ENCODE results near the gene TMEM88. TPM values are rescaled to one million over a fixed set of nuclear protein-coding genes. Genes with fewer than 3 reads are reported as not detected.

TMEM88 gene
- total RNA-seq, 6 experiments from 2014 or later: 0.40 to 1.3 (median 0.60) TPM

- peaks cover 4% of the 10 kb centered on the region; the same call in 1 of the 2 replicates for H3K36me3 Mint-ChIP-seq (ENCODE audit: low read depth)
- H3K4me1 Mint-ChIP-seq (ENCODE audit: low read depth): peaks cover 5% of the 10 kb centered on the region
- H3K27ac Mint-ChIP-seq: no peak overlapping the region
- no peak for TF ChIP-seq CTCF (IDR thresholded peaks at IDR 0.05)
- peak; percentile 92 for DNase-seq
- no peak overlapping the region for H3K4me3 Mint-ChIP-seq
- peaks cover 4% of the 10 kb centered on the region for H3K27me3 Mint-ChIP-seq (ENCODE audit: insufficient read depth)
- no peaks in the 10 kb centered on the region for H3K9me3 Mint-ChIP-seq
These were observed 32.8 kb downstream of the TMEM88 start for GRCh38 chr17:7887482-7888183.

GRCh38 chr17:7888184-7888920 lies 33.5 kb downstream of the TMEM88 start, which contains the start of gene CHD3:
Gene CHD3 (plus strand): TSS chr17:7888789. CDS start chr17:7889001, 212 bp downstream.
- TF ChIP-seq CTCF (IDR thresholded peaks at IDR 0.05): no peak
- no peak for DNase-seq
- Mint-ChIP-seq H3K4me3 (no peak within 1 kb of the TSS; the same call in 1 of the 2 replicates), H3K36me3 (ENCODE audit: low read depth) (peaks cover 4% of the 10 kb centered on the region; the same call in 1 of the 2 replicates), H3K9me3 (no peaks in the 10 kb centered on the region), H3K27ac (no peak within 1 kb of the TSS), H3K27me3 (ENCODE audit: insufficient read depth) (peaks cover 4% of the 10 kb centered on the region), H3K4me1 (ENCODE audit: low read depth) (peaks cover 5% of the 10 kb centered on the region)

DNA sequence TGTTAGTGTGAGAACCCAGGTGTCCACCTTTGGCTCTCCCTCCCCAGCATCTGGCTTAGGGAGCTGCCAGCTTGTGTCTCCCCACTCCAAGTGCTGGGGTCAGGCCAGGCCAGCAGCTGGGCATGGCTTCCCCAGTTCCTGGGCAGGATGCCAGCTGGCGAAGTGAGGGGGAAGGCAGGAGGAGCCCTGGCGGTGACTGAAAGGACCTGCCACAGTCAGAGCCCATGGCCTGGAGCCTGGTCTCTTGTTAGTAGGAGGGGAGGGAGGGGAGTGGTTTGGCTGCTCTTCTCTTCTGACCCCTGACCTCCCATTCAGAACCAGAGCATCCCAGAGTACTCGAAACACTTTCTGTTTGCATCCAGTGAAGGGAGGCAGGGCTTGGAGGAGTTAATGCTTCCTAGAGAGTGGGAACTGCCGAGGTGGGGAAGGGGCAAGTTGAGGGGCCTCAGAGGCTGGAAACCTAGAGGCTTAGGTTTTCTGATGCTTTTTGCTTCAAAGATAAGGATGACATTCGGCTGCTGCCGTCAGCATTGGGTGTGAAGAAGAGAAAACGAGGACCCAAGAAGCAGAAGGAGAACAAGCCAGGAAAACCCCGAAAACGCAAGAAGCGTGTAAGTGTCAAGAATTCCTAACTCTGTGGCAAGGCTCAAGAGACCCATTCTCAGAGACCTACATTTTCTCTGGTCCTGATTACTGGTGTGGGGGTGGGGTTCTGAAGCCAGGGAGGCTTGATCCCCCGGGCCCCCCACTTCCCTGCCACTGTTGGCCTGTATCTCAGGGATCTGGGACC lies 34.5 kb downstream of the TMEM88 start:
- H3K36me3 Mint-ChIP-seq (ENCODE audit: low read depth): peaks cover 7% of the 10 kb centered on the region
- H3K9me3 Mint-ChIP-seq: no peaks in the 10 kb centered on the region
- H3K27ac Mint-ChIP-seq: no peak overlapping the region
- DNase-seq: peak; percentile 88
- H3K27me3 Mint-ChIP-seq (ENCODE audit: insufficient read depth): peaks cover 4% of the 10 kb centered on the region
- H3K4me3 Mint-ChIP-seq: no peak overlapping the region; the same call in 1 of the 2 replicates
- no peaks in the 10 kb centered on the region for H3K4me1 Mint-ChIP-seq (ENCODE audit: low read depth)
- TF ChIP-seq CTCF (IDR thresholded peaks at IDR 0.05): peak; percentile 71

DNA sequence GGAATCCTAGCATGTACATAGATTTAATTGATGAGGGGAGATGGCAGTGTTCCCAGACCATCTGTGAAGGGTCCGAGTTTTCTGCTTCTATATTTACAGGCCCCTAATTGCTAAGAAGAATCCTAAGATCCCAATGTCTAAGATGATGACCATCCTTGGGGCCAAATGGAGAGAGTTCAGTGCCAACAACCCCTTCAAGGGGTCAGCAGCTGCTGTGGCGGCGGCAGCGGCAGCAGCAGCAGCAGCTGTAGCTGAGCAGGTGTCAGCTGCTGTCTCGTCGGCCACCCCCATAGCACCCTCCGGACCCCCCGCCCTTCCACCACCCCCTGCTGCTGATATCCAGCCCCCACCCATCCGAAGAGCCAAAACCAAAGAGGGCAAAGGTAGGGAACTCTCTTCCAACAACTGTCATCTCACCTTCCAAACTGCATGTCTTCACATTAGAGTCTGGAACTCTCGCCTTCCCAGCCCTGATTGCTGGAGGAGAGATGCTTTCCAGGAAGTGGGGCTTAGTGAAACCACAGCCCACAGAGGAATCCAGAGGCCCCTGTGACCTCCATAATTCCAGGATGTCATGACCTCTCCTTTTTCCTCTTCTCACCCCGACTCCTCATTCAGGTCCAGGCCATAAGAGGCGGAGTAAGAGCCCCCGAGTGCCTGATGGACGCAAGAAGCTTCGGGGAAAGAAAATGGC lies 38.5 kb downstream of the TMEM88 start:
- H3K36me3 Mint-ChIP-seq (ENCODE audit: low read depth): peaks cover 35% of the 10 kb centered on the region
- TF ChIP-seq CTCF (IDR thresholded peaks at IDR 0.05): no peak
- H3K4me1 Mint-ChIP-seq (ENCODE audit: low read depth): peaks cover 5% of the 10 kb centered on the region; the same call in 1 of the 2 replicates
- H3K9me3 Mint-ChIP-seq: no peaks in the 10 kb centered on the region
- H3K27me3 Mint-ChIP-seq (ENCODE audit: insufficient read depth): peaks cover 2% of the 10 kb centered on the region; the same call in 1 of the 2 replicates
- DNase-seq: no peak
- no peak overlapping the region for H3K4me3 Mint-ChIP-seq
- H3K27ac Mint-ChIP-seq: no peak overlapping the region

DNA sequence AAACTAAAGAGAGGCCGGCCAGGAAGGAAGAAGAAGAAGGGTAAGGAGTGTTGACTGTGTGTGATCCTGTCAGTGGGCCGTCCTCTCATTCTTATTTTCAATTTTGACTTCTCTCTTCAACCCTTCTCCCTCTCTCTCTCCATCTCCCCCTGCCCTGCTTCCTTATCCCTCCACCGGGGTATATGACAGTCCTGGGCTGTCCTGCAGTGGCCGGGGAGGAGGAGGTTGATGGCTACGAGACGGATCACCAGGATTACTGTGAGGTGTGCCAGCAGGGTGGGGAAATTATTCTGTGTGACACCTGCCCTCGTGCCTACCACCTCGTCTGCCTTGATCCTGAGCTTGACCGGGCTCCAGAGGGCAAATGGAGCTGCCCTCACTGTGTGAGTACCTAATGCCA lies 39.4 kb downstream of the TMEM88 start:
- H3K36me3 Mint-ChIP-seq (ENCODE audit: low read depth): peaks cover 35% of the 10 kb centered on the region

More for the DNA sequence above, 39.4 kb downstream of the TMEM88 start:
- DNase-seq: no peak
- H3K4me1 Mint-ChIP-seq (ENCODE audit: low read depth): peaks cover 5% of the 10 kb centered on the region; the same call in 1 of the 2 replicates
- H3K4me3 Mint-ChIP-seq: no peak overlapping the region
- H3K27ac Mint-ChIP-seq: no peak overlapping the region
- TF ChIP-seq CTCF (IDR thresholded peaks at IDR 0.05): no peak
- H3K27me3 Mint-ChIP-seq (ENCODE audit: insufficient read depth): peaks cover 2% of the 10 kb centered on the region; the same call in 1 of the 2 replicates
- H3K9me3 Mint-ChIP-seq: no peaks in the 10 kb centered on the region
